HepG2 (cell line): ENCODE results near the gene SLC4A7. TPM values are rescaled to one million over a fixed set of nuclear protein-coding genes. Genes with fewer than 3 reads are reported as not detected.

Experiments used
- ATM ChIP-seq: fragments of 450-650 bp; IDR thresholded peaks from 2 replicates; pipeline ENCODE4 v1.7.1; 2017; ENCODE audit warnings: mild to moderate bottlenecking, borderline replicate concordance
- GTF3A ChIP-seq: sonication (generic); formaldehyde crosslinking; conservative IDR thresholded peaks from 2 replicates; pipeline ENCODE4 v1.4.0; 2020; ENCODE audit warnings: mild to moderate bottlenecking, missing genetic modification reagents
- MAZ ChIP-seq, 2 experiments: sonication (generic) in 1 of 2; formaldehyde crosslinking in 1 of 2; IDR thresholded peaks; 2 replicates each; pipeline versions ENCODE4 v1.5.0 to v1.6.1; 2012 to 2020; ENCODE audit warnings: low read depth in 2 of 2, mild to moderate bottlenecking in 2 of 2, borderline replicate concordance in 1 of 2, improper control_type of control experiment in 1 of 2, low read length in 1 of 2, missing genetic modification reagents in 1 of 2, moderate library complexity in 1 of 2
- NFKB2 ChIP-seq: sonication (generic); formaldehyde crosslinking; IDR thresholded peaks from 2 replicates; pipeline ENCODE4 v1.4.0; 2020; ENCODE audit warnings: missing genetic modification reagents, borderline replicate concordance
- PAX8 ChIP-seq: sonication (generic); formaldehyde crosslinking; IDR thresholded peaks from 2 replicates; pipeline ENCODE4 v1.8.0; 2022; ENCODE audit warnings: mild to moderate bottlenecking, missing genetic modification reagents, borderline replicate concordance
- RFXANK ChIP-seq: IDR thresholded peaks from 2 replicates; pipeline ENCODE4 v1.6.1; 2016
- SMAD9 ChIP-seq: sonication (generic); formaldehyde crosslinking; IDR thresholded peaks from 2 replicates; pipeline ENCODE4 v1.5.1; 2020; ENCODE audit warnings: mild to moderate bottlenecking, missing genetic modification reagents
- SP5 ChIP-seq: IDR thresholded peaks from 2 replicates; pipeline ENCODE4 v1.6.1; 2016; ENCODE audit warnings: low read depth, borderline replicate concordance
- XRCC5 ChIP-seq: fragments of 200-400 bp; formaldehyde crosslinking; optimal IDR thresholded peaks from 2 replicates; pipeline ENCODE3; 2017; ENCODE audit warnings: mild to moderate bottlenecking, low read length
- ZMAT3 ChIP-seq: sonication (generic); formaldehyde crosslinking; conservative IDR thresholded peaks from 2 replicates; pipeline ENCODE4 v1.7.0; 2021; ENCODE audit warnings: missing genetic modification reagents
- ZNF232 ChIP-seq: sonication (generic); formaldehyde crosslinking; IDR thresholded peaks from 2 replicates; pipeline ENCODE4 v1.4.0; 2020; ENCODE audit warnings: missing genetic modification reagents, borderline replicate concordance
- ZNF296 ChIP-seq: sonication (generic); formaldehyde crosslinking; conservative IDR thresholded peaks from 2 replicates; pipeline ENCODE4 v1.5.0; 2020; ENCODE audit warnings: mild to moderate bottlenecking, missing genetic modification reagents
- ZNF34 ChIP-seq: sonication (generic); formaldehyde crosslinking; IDR thresholded peaks from 2 replicates; pipeline ENCODE4 v1.4.0; 2020; ENCODE audit warnings: mild to moderate bottlenecking, missing genetic modification reagents, borderline replicate concordance
- ZNF468 ChIP-seq: sonication (generic); formaldehyde crosslinking; IDR thresholded peaks from 2 replicates; pipeline ENCODE4 v1.8.0; 2022; ENCODE audit warnings: mild to moderate bottlenecking, moderate library complexity, missing genetic modification reagents
- ZNF556 ChIP-seq: sonication (generic); formaldehyde crosslinking; IDR thresholded peaks from 2 replicates; pipeline ENCODE4 v1.4.0; 2020; ENCODE audit warnings: mild to moderate bottlenecking, missing genetic modification reagents, borderline replicate concordance
- ZNF569 ChIP-seq: sonication (generic); formaldehyde crosslinking; IDR thresholded peaks from 2 replicates; pipeline ENCODE4 v1.5.0; 2020; ENCODE audit warnings: mild to moderate bottlenecking, missing genetic modification reagents, moderate library complexity, borderline replicate concordance
- polyA plus RNA-seq, 8 experiments: library from polyadenylated mRNA; depleted of rRNA in 3 of 8; stranded (reverse) in 7 of 8; unstranded in 1 of 8; fragments of >200 nt; fragmentation: Illumina TruSeq in 4 of 8; extraction: Trizol in 4 of 8; gene quantifications; 2 replicates each; pipeline versions ENCODE4 v1.2.1 to v1.2.3, GENCODE V29; 2011 to 2016; ENCODE audit warnings: low read depth in 4 of 8, missing spikeins in 1 of 8, mixed read lengths in 1 of 8; ENCODE audit not compliant: insufficient read depth in 1 of 8
- total RNA-seq, 5 experiments: library from RNA; depleted of rRNA; stranded (reverse); fragments of >200 nt; fragmentation: Illumina TruSeq; extraction: Trizol; gene quantifications; 2 replicates each; pipeline ENCODE4 v1.2.3, GENCODE V29; 2016; ENCODE audit warnings: low read depth in 1 of 5
- TF ChIP-seq, protein P1 (sequence below): sonication (generic); formaldehyde crosslinking; IDR thresholded peaks from one replicate; pipeline ENCODE4 v1.5.1; 2020; ENCODE audit warnings: mild to moderate bottlenecking, missing genetic modification reagents; ENCODE audit errors: not compliant biosample characterization
- TF ChIP-seq, protein P2 (sequence below): sonication (generic); formaldehyde crosslinking; IDR thresholded peaks from 2 replicates; pipeline ENCODE4 v1.8.1; 2023; ENCODE audit warnings: mild to moderate bottlenecking, missing genetic modification reagents
- TF ChIP-seq, protein P3 (sequence below): sonication (generic); formaldehyde crosslinking; IDR thresholded peaks from 2 replicates; pipeline ENCODE4 v1.4.0; 2020; ENCODE audit warnings: mild to moderate bottlenecking, missing genetic modification reagents

The SLC4A7 gene
- total and polyA plus RNA-seq, 2 of the 13 experiments (the other 11 are each of a cell fraction or from before 2014, with no cell fraction given) = 16.4 to 43.8 TPM

DNA sequence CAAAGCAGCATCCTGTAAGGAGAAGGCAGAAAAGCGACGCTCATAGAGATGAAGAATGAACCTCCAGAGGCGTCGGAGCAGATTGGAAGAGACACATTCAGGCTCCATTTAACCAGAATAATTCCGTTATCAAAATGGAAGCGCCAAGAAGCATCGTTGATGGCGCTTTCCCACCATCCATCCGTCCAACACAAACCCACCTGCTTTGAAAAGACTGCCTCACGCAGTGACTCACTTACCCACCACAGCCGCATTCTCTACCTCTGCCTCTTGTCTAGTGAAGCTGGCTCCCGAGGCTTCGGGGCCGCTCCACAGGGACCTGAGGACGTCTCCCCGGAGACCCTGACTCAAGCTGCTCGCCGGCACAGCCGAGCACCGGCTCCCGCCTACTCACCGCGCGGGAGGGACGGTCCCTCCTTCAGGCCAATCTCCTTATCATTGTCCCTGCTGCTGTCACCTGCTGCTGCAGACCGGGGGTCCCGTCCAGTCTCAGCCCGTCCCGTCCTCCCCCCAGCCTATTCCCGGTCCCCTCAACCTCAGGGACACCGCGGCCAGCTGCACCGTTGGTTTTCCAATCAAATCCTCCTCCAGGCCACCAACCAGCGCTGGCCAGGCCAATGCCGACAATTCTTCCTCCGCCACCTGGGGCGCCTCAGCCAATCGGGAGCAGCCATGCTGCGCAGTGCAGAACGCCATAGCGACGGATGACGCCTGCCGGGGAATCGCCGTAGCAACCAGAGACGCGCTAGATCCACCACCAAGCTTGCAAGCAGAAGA, 115.2 kb downstream of the SLC4A7 start, which contains the start of gene NEK10 (continued):
- TF ChIP-seq, protein P1, sequence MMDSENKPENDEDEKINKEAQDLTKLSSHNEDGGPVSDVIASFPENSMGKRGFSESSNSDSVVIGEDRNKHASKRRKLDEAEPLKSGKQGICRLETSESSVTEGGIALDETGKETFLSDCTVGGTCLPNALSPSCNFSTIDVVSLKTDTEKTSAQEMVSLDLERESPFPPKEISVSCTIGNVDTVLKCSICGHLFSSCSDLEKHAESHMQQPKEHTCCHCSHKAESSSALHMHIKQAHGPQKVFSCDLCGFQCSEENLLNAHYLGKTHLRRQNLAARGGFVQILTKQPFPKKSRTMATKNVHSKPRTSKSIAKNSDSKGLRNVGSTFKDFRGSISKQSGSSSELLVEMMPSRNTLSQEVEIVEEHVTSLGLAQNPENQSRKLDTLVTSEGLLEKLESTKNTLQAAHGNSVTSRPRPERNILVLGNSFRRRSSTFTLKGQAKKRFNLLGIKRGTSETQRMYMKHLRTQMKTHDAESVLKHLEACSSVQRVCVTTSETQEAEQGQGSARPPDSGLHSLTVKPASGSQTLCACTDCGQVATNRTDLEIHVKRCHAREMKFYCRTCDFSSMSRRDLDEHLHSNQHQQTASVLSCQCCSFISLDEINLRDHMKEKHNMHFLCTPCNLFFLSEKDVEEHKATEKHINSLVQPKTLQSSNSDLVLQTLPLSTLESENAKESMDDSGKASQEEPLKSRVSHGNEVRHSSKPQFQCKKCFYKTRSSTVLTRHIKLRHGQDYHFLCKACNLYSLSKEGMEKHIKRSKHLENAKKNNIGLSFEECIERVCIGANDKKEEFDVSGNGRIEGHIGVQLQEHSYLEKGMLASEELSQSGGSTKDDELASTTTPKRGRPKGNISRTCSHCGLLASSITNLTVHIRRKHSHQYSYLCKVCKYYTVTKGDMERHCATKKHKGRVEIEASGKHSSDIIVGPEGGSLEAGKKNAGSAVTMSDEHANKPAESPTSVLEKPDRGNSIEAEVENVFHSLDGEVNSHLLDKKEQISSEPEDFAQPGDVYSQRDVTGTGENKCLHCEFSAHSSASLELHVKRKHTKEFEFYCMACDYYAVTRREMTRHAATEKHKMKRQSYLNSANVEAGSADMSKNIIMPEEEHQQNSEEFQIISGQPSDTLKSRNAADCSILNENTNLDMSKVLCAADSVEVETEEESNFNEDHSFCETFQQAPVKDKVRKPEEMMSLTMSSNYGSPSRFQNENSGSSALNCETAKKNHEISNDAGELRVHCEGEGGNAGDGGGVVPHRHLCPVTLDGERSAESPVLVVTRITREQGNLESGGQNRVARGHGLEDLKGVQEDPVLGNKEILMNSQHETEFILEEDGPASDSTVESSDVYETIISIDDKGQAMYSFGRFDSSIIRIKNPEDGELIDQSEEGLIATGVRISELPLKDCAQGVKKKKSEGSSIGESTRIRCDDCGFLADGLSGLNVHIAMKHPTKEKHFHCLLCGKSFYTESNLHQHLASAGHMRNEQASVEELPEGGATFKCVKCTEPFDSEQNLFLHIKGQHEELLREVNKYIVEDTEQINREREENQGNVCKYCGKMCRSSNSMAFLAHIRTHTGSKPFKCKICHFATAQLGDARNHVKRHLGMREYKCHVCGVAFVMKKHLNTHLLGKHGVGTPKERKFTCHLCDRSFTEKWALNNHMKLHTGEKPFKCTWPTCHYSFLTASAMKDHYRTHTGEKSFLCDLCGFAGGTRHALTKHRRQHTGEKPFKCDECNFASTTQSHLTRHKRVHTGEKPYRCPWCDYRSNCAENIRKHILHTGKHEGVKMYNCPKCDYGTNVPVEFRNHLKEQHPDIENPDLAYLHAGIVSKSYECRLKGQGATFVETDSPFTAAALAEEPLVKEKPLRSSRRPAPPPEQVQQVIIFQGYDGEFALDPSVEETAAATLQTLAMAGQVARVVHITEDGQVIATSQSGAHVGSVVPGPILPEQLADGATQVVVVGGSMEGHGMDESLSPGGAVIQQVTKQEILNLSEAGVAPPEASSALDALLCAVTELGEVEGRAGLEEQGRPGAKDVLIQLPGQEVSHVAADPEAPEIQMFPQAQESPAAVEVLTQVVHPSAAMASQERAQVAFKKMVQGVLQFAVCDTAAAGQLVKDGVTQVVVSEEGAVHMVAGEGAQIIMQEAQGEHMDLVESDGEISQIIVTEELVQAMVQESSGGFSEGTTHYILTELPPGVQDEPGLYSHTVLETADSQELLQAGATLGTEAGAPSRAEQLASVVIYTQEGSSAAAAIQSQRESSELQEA (CRISPR knock-in tag) = no peak
- TF ChIP-seq, protein P2, sequence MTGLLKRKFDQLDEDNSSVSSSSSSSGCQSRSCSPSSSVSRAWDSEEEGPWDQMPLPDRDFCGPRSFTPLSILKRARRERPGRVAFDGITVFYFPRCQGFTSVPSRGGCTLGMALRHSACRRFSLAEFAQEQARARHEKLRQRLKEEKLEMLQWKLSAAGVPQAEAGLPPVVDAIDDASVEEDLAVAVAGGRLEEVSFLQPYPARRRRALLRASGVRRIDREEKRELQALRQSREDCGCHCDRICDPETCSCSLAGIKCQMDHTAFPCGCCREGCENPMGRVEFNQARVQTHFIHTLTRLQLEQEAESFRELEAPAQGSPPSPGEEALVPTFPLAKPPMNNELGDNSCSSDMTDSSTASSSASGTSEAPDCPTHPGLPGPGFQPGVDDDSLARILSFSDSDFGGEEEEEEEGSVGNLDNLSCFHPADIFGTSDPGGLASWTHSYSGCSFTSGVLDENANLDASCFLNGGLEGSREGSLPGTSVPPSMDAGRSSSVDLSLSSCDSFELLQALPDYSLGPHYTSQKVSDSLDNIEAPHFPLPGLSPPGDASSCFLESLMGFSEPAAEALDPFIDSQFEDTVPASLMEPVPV (CRISPR knock-in tag) = no peak; the same call in 1 of the 2 replicates
- TF ChIP-seq GTF3A (CRISPR knock-in tag) = no peak
- TF ChIP-seq ZMAT3 (CRISPR knock-in tag) = no peak
- no peak for TF ChIP-seq ZNF569 (CRISPR knock-in tag)
- no peak for TF ChIP-seq ZNF468
- TF ChIP-seq ZNF232 (CRISPR knock-in tag) = no peak
- no peak; the same call in 1 of the 2 replicates for TF ChIP-seq ZNF556
- no peak for TF ChIP-seq SP5 (CRISPR knock-in tag)
- 0 out of 2 replicates have a peak, but pooled peaks have one; percentile 47 for TF ChIP-seq MAZ (IDR thresholded peaks at IDR 0.05; ENCODE audit: borderline replicate concordance, low read depth, low read length)
- no peak for TF ChIP-seq MAZ (CRISPR knock-in tag; IDR thresholded peaks at IDR 0.05; ENCODE audit: low read depth)
- no peak for TF ChIP-seq PAX8 (CRISPR knock-in tag)
- no peak for TF ChIP-seq ZNF296
- no peak for TF ChIP-seq ZNF34 (CRISPR knock-in tag)
- TF ChIP-seq ATM = no peak
- TF ChIP-seq RFXANK (CRISPR knock-in tag) = peak; percentile 68; the same call in 1 of the 2 replicates
- TF ChIP-seq, protein P3, sequence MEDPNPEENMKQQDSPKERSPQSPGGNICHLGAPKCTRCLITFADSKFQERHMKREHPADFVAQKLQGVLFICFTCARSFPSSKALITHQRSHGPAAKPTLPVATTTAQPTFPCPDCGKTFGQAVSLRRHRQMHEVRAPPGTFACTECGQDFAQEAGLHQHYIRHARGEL (CRISPR knock-in tag) = no peak
- peak; percentile 35; the same call in 1 of the 2 replicates for TF ChIP-seq NFKB2 (CRISPR knock-in tag)
- TF ChIP-seq XRCC5 = no peak
- no peak for TF ChIP-seq SMAD9 (CRISPR knock-in tag)
